Esophagus muscularis mucosa (tissue), 4 donors: Measurements from ENCODE around the gene OGN. TPM values are rescaled to one million over a fixed set of nuclear protein-coding genes. Genes with fewer than 3 reads are reported as not detected.

Source experiments
- DNase-seq: peaks from one replicate; pipeline ENCODE4 v3.0.0-alpha.2; 2017; ENCODE audit errors: extremely low spot score
- H3K27ac ChIP-seq, 4 donors: fragments of 200-600 bp; sonication (generic); replicated peaks in 1 of 4; 1 replicate in 3 of 4; 2 replicates in 1 of 4; pipeline ENCODE4 v1.5.1; 2016 to 2019; ENCODE audit warnings: mild to moderate bottlenecking in 1 of 4
- H3K27me3 ChIP-seq, 4 donors: fragments of 200-600 bp; sonication (generic); one replicate each; pipeline versions ENCODE4 v1.5.1 to v1.6.0; 2016 to 2019
- H3K36me3 ChIP-seq, 4 donors: fragments of 200-600 bp; sonication (generic); one replicate each; pipeline ENCODE4 v1.5.1; 2016 to 2019
- H3K4me1 ChIP-seq, 4 donors: fragments of 200-600 bp; sonication (generic); one replicate each; pipeline ENCODE4 v1.5.1; 2016 to 2019
- H3K4me3 ChIP-seq, 4 donors: fragments of 200-600 bp; sonication (generic); 1 replicate in 2 of 4; 2 replicates in 2 of 4; pipeline ENCODE4 v1.5.1; 2016 to 2019; ENCODE audit warnings: mild to moderate bottlenecking in 4 of 4, moderate library complexity in 1 of 4
- H3K9me3 ChIP-seq, 4 donors: fragments of 200-600 bp; sonication (generic); 1 replicate in 3 of 4; 2 replicates in 1 of 4; pipeline ENCODE4 v1.5.1; 2016 to 2019
- EP300 ChIP-seq: sonication (generic); formaldehyde crosslinking; IDR thresholded peaks from one replicate; pipeline ENCODE4 v1.6.1; 2017; ENCODE audit warnings: antibody characterized with exemption
- POLR2A ChIP-seq: fragments of 450-650 bp; IDR thresholded peaks from one replicate; pipeline ENCODE4 v1.6.1; 2017; ENCODE audit warnings: antibody characterized with exemption, moderate library complexity, mild to moderate bottlenecking, low read depth
- POLR2AphosphoS5 ChIP-seq, 2 donors: sonication (generic); formaldehyde crosslinking; IDR thresholded peaks; one replicate each; pipeline ENCODE4 v1.6.1; 2017; ENCODE audit warnings: antibody characterized with exemption in 2 of 2
- WGBS: methylation state at CpG from one replicate; pipeline ENCODE4 v1.1.5; 2018; 5-methylcytosine and 5-hydroxymethylcytosine counted together
- intact Hi-C: fragments of 100-400 bp; cut with DNase I; formaldehyde crosslinking; loops from one replicate; pipeline ENCODE4 v1.15.1; 2023
- total RNA-seq, 4 donors: library from RNA; depleted of rRNA; stranded (reverse); fragments of >200 nt; gene quantifications; one replicate each; pipeline versions ENCODE4 v1.1.0 to v1.2.1, GENCODE V29; 2016
- TF ChIP-seq, protein P1 (sequence below), 3 experiments: fragments of 200-600 bp in 2 of 3; fragments of 450-650 bp in 1 of 3; sonication (generic) in 2 of 3; IDR thresholded peaks; one replicate each; pipeline ENCODE4 v1.5.1; 2017 to 2019; ENCODE audit warnings: antibody characterized with exemption in 3 of 3, mild to moderate bottlenecking in 2 of 3, moderate library complexity in 1 of 3

Gene OGN
- total RNA-seq, 4 donors from 2014 or later = 16.5 to 42.1 (median 20.0) TPM

DNA sequence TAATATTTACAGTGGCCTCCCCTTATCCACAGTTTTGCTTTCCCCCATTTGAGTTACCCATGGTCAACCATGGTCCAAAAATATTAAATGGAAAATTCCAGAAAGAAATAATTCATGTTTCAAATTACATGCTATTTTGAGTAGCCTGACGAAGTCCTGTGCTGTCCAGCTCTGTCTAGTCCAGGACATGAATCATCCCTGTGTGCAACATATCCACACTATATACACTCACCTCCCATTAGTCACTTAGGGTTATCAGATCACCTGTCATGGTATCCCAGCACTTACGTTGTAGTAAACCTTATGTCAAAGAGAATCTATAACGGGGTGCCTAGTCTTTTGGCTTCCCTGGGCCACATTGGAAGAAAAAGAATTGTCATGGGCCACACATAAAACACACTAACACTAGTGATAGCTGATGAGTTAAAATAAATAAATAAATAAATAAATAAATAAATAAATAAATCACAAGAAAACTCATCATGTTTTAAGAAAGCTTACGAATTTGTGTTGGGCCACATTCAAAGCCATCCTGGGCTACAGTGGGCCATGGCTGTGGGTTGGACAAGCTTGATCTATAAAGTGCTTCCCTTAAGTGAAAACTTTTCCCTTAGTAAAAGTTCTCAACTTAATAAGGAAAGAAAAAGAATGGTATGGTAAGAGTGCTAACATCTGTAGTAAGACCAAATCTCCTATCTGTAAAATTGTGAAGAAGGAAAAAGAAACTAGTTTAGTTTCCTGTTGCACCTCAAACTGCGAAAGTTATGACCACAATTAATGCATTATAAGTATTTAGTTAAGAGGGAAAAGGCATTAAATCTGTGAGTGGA, 35.8 kb upstream of the OGN start:
- TF ChIP-seq, protein P1, sequence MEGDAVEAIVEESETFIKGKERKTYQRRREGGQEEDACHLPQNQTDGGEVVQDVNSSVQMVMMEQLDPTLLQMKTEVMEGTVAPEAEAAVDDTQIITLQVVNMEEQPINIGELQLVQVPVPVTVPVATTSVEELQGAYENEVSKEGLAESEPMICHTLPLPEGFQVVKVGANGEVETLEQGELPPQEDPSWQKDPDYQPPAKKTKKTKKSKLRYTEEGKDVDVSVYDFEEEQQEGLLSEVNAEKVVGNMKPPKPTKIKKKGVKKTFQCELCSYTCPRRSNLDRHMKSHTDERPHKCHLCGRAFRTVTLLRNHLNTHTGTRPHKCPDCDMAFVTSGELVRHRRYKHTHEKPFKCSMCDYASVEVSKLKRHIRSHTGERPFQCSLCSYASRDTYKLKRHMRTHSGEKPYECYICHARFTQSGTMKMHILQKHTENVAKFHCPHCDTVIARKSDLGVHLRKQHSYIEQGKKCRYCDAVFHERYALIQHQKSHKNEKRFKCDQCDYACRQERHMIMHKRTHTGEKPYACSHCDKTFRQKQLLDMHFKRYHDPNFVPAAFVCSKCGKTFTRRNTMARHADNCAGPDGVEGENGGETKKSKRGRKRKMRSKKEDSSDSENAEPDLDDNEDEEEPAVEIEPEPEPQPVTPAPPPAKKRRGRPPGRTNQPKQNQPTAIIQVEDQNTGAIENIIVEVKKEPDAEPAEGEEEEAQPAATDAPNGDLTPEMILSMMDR (IDR thresholded peaks at IDR 0.05) = no peak
- TF ChIP-seq POLR2AphosphoS5 (IDR thresholded peaks at IDR 0.05) (no peak), EP300 (no peak), POLR2A (no peak)
- 77% methylated on average over 5 of the region's 5 CpGs for WGBS
- no peak for DNase-seq
- intact Hi-C loops = loop anchor here (2.0 to 5.0 kb wide), 2 partner anchors 97 to 197 kb away; no protein-coding TSS in a partner anchor
- no peaks in the 10 kb centered on the region for H3K36me3 ChIP-seq
- H3K9me3 ChIP-seq = no peaks in the 10 kb centered on the region
- no peak overlapping the region for H3K27ac ChIP-seq
- H3K27me3 ChIP-seq = no peaks in the 10 kb centered on the region
- H3K4me1 ChIP-seq = peaks cover 0 to 11% (median 4%) of the 10 kb centered on the region in 4 donors
- H3K4me3 ChIP-seq = no peak overlapping the region

DNA sequence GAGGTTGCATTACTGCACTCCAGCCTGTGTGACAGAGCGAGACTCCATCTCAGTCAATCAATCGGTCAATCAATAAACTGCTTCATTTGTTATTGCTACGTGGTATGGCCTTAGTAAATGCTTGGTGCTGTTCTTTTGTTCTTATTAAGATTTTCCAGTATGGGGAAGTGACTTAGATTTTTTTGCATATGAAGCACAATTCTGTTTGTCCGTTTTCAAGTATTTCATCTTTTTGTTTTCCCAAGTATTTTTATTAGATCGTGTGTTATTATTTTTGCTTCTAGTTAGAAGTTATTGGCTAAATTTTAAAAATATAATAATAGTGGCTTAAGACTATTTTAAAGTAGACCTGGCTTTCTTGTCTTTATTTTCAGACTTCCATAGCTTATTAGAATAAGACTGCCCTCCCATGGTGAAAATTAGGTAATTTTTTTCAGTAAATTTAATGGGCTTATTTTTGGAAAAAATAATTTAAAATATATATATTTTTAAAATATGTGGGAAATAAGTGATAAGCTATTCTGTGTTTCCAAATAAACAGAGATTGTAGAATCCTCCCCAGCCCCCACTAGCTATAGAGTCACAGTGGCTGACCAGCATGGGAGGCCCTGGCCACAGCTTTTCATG, 34.6 kb upstream of the OGN start:
- intact Hi-C loops = loop anchor here (2.0 to 5.0 kb wide), 2 partner anchors 96 to 198 kb away; no protein-coding TSS in a partner anchor
- Histone ChIP-seq H3K27me3 (no peaks in the 10 kb centered on the region), H3K4me3 (no peak overlapping the region), H3K4me1 (peaks cover 0 to 11% (median 4%) of the 10 kb centered on the region in 4 donors), H3K9me3 (no peaks in the 10 kb centered on the region), H3K36me3 (no peaks in the 10 kb centered on the region), H3K27ac (no peak overlapping the region)
- no peak for DNase-seq
- TF ChIP-seq, protein P1 (IDR thresholded peaks at IDR 0.05) = peak; percentile 41 to 52 (median 49)
- TF ChIP-seq POLR2A = no peak
- 64% methylated on average over 5 of the region's 5 CpGs for WGBS

DNA sequence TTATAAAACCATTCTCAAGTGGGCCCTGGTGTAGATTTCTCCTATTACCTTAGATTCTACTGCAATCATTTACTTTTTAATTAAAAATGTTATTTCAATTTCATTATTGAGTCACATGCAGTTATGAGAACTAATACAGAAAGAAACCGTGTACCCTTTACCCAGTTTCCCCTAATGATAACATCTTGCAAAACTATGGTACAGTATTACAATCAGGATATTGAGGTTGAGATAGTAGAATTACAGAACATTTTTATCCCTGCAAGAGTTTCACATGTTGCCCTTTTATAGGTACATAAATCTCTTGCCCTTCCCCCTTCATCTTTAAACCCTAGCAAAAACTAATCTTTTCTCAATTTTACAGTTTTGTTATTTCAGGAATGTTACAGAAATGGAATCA, 30.9 kb upstream of the OGN start:
- H3K27me3 ChIP-seq = no peaks in the 10 kb centered on the region
- 85% methylated on average over 1 of the region's 1 CpG for WGBS
- TF ChIP-seq POLR2A (no peak), EP300 (no peak), POLR2AphosphoS5 (IDR thresholded peaks at IDR 0.05) (no peak)
- TF ChIP-seq, protein P1 (IDR thresholded peaks at IDR 0.05) = no peak
- peaks cover 0 to 12% (median 7%) of the 10 kb centered on the region in 4 donors for H3K4me1 ChIP-seq
- no peaks in the 10 kb centered on the region for H3K36me3 ChIP-seq
- H3K4me3 ChIP-seq = no peak overlapping the region
- no peaks in the 10 kb centered on the region for H3K9me3 ChIP-seq
- intact Hi-C loops = loop anchor here (5.0 kb wide), 1 partner anchor 202 kb away; no protein-coding TSS in a partner anchor
- DNase-seq = no peak
- no peak overlapping the region for H3K27ac ChIP-seq

DNA sequence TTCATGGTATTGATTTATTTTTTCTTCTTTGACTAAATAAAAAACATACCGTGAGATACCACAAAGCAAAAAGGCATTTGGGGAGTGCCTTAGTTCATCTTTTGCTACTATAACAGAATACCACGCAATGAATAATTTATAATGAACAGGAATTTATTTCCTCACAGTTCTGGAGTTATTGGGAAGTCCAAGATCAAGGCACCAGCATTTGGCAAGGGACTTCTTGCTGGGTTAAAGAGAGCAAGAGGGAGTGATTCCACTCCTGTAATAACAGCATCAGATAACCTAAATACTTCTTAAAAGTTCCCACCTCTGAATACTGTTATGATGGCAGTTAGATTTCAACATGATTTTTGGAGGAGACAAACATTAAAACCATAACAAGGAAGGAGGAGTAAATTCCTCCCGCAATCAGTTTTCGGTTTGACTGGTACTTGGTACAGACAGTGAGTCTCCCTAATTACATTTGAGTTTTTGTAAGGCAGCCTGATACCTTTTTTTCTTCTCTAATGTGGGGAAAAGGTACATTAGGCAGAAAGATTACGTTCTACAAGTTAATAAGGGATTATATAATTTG, 28.7 kb upstream of the OGN start:
- intact Hi-C loops = no loop called here
- Histone ChIP-seq H3K4me3 (no peak overlapping the region), H3K27ac (peak overlapping the region in 1 of 4 donors; percentile 8), H3K9me3 (no peaks in the 10 kb centered on the region), H3K36me3 (no peaks in the 10 kb centered on the region), H3K27me3 (no peaks in the 10 kb centered on the region), H3K4me1 (peaks cover 0 to 8% (median 0%) of the 10 kb centered on the region in 4 donors)
- TF ChIP-seq POLR2AphosphoS5 (IDR thresholded peaks at IDR 0.05) = no peak
- TF ChIP-seq, protein P1 (IDR thresholded peaks at IDR 0.05) = no peak
- TF ChIP-seq POLR2A = no peak
- TF ChIP-seq EP300 = no peak
- no peak for DNase-seq
- 80% methylated on average over 5 of the region's 5 CpGs for WGBS
